Measurements from ENCODE around the gene HYDIN.
A peak's percentile ranks its signal among the peaks of the same experiment; 100 is the strongest.

Gene HYDIN

DNA sequence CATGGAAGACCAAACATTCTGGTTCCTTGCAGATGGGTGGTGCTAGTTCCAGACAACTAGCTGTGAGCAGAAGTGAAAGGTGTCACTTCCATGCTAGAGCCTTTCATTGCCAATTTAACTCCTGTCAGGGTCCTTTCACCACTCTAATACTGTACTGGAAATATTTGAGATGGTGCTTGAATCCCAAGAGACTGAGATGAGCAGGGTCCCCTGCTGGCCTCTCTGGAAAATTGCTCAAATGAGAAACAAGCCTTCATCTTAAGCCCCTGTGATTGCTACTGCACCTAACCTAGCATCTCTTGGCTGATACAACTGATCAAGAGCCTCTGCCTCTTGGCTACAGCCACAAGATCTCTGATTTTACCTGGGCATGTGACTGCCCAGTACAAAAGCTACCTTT is 422.2 kb downstream of the HYDIN start:
- peaks cover 17% of the 10 kb centered on the region for H3K27me3 Mint-ChIP-seq
- H3K4me1 Mint-ChIP-seq, result no peaks in the 10 kb centered on the region
- peaks cover 0 to 7% of the 10 kb centered on the region in 2 donors for H3K9me3 Mint-ChIP-seq
- no peak for ATAC-seq
- no peak overlapping the region for H3K27ac Mint-ChIP-seq
- H3K4me3 Mint-ChIP-seq, result no peak overlapping the region
- DNase-seq, result no peak

DNA sequence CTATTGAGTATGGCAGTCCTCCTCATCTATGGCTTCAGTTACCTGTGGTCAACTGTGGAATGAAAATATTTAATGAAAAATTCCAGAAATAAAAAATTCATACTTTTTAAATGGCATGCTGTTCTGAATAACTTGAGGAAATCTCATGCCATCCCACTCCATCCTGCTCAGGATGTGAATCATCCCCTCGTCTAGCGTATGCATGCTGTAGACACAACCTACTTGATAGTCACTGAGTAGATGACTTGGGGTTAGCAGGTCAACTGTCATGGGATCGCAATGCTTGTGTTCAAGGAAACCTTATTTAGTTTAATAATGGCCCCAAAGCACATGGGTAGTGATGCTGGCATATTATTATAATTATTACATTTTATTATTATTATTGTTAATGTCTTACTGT is 424.7 kb downstream of the HYDIN start:
- Mint-ChIP-seq H3K4me1 (peaks cover 9% of the 10 kb centered on the region), H3K27ac (no peak overlapping the region), H3K4me3 (no peak overlapping the region), H3K9me3 (peaks cover 0 to 12% of the 10 kb centered on the region in 2 donors), H3K27me3 (peaks cover 17% of the 10 kb centered on the region)
- DNase-seq (no peak), ATAC-seq (no peak)

DNA sequence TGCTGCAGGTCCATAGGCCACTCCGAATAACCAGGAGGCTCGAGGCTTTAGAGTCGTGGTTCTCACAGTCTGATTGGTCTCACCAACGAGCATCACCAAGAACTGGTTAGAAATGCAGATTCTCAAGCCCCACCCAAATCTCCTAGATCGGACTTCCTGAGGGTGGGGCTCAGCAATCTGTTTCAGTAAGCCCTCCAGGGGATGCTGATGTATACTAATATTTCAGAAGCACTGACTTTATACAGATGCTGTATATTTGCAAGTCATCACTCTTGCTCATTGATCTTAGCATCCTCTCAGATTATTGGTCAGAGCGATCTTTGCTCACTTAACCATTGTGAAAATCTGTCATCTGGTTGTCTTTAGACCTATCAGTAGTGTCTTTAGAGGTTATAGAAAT is 425.1 kb downstream of the HYDIN start:
- Mint-ChIP-seq H3K9me3 (peaks cover 0 to 12% of the 10 kb centered on the region in 2 donors), H3K4me1 (peaks cover 14% of the 10 kb centered on the region), H3K4me3 (no peak overlapping the region), H3K27me3 (peaks cover 15% of the 10 kb centered on the region), H3K27ac (no peak overlapping the region)
- DNase-seq (no peak), ATAC-seq (no peak)

DNA sequence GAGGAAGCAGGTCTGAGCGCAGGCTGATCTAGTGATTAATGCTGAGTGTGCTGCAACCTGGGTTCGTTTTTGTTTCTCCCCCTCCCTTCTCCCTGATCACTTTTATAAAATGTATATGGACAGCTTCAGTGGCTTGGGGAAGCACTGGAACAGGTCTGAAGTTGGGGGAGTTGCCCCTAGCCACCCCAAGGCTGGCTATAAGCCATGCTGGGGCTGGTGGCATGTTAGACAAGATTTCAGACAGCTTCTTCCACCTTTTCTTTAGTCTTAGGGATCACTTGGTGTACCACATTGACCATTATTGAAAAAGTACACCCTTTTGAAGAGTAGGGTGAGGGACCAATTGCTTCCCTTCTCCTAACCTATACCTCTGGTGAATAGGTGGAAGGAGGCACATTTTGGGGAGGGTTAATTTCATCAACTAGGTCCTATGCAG is 425.8 kb downstream of the HYDIN start:
- H3K4me1 Mint-ChIP-seq, result peaks cover 20% of the 10 kb centered on the region
- no peak for ATAC-seq
- peaks cover 0 to 12% of the 10 kb centered on the region in 2 donors for H3K9me3 Mint-ChIP-seq

DNA sequence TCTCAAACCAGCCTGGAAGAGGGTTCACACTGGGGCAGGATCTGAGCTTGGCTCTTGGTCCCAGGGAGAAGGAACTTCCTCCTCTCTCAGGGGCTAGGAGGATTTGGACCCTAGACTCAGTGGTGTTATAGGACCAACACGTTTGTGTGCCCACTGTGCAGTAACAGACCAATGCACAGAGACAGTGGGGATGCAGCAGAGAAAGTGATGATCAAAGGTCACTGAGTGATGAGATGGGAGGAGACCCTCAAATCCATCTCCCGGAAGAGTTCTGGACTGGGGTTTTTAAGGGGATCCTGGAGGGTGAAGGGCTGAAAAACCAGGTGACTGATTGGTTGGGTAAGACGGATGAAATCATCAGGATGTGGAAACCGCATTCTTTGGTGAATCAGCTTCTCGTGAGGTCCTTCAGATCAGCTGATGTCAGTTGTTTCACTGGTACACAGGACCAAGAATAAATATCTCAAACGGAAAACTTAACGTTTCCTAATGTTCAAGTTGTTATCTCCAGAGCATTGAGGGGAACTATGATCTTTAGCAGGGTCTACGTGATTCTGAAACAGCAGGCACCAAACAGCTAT is 426.3 kb downstream of the HYDIN start:
- Mint-ChIP-seq H3K4me1 (peaks cover 24% of the 10 kb centered on the region), H3K27me3 (peaks cover 8% of the 10 kb centered on the region), H3K4me3 (no peak overlapping the region), H3K27ac (no peak overlapping the region), H3K9me3 (peaks cover 0 to 12% of the 10 kb centered on the region in 2 donors)
- no peak for DNase-seq
- no peak for ATAC-seq

More for the DNA sequence above, 425.8 kb downstream of the HYDIN start:
- no peak overlapping the region for H3K27ac Mint-ChIP-seq
- H3K4me3 Mint-ChIP-seq, result no peak overlapping the region
- DNase-seq, result no peak
- peaks cover 9% of the 10 kb centered on the region for H3K27me3 Mint-ChIP-seq

DNA sequence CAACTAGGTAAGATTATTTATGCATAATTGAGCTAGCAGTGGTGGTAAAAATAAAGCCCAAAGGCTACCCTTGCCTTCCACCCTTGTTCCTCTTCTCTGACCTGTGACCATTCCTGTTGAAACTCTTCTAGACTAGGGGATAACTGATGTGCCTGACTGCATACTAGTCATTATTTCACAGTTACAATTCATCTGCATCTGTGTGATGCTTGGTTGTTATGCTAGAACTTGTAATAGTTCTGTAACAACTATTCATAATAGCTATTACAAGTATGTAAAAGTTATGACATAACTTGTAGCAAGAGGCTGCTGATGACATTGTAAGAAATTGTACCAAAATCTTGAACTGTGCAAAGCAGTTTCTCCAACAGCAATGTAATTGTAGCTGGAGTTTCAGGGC is 427.2 kb downstream of the HYDIN start:
- H3K27ac Mint-ChIP-seq, result no peak overlapping the region
- no peak for DNase-seq
- peaks cover 31% of the 10 kb centered on the region for H3K4me1 Mint-ChIP-seq
- no peak for ATAC-seq
- H3K27me3 Mint-ChIP-seq, result peaks cover 8% of the 10 kb centered on the region
- peaks cover 0 to 12% of the 10 kb centered on the region in 2 donors for H3K9me3 Mint-ChIP-seq
- no peak overlapping the region for H3K4me3 Mint-ChIP-seq

DNA sequence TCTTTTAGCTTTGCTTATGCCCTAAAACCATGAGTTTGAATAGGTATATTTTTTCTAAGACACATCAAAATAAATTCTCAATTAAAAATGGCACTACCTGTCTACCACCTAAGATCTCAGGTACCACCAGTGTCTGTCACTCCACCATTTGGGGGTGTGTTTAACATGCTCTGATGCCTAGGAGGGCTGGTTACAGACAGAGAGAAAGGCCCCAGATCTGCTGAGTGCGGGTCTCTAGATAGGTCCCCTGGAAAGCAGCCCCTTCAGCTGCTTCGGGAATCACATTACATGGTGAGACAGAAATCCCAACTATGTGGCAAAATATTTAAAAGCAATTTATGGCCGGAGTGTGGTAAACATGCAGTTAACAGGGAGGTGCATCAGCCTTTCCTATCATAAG is 428.9 kb downstream of the HYDIN start:
- ATAC-seq (no peak), DNase-seq (no peak)
- Mint-ChIP-seq H3K27ac (no peak overlapping the region), H3K9me3 (peaks cover 0 to 12% of the 10 kb centered on the region in 2 donors), H3K27me3 (no peaks in the 10 kb centered on the region), H3K4me3 (peak overlapping the region; percentile 95 to 97), H3K4me1 (peaks cover 39% of the 10 kb centered on the region)

DNA sequence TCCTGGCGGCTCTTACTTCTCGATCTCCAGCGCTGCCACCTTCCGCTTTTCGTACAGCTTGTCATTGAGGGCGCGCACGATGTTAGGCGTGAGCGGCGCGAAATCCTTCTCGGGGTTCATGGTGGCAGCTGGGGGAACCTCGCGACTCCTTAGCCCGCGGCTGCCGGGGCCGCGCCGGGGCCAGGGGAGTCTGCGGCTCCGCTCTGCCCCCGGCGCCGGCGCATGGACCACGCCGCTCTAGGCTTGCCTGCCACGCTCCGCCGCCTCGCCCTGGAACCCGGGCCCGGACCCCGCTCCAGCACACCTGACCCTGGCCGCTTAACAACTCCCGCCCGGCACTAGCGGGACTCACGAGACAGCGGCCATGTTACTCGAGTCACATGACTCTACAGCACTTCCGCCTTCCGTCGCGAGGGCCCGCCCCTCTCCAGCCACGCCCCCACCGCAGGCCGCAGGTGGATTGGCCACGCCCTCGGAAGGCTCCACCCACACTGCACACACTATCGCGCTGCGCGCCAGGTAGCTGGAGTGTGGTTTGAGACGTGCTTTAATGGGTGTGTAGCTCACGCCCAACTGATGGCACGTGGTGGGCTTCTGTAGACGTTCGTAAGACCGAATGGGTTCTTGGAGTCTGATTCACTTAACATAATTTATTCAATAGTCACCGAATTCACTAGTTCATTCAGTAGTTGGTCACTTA is 429.6 kb downstream of the HYDIN start, which contains the start of gene VAC14:
TSS of gene VAC14 (minus strand) at position 378 of the 700 bp plus-strand sequence. CDS start at position 120, 258 bp downstream.
- H3K27me3 Mint-ChIP-seq, result no peaks in the 10 kb centered on the region
- DNase-seq (peak; percentile 96 to 97), ATAC-seq (peak; percentile 96)
- peak within 1 kb of the TSS; percentile 96 to 98 for H3K27ac Mint-ChIP-seq
- H3K9me3 Mint-ChIP-seq, result peaks cover 0 to 12% of the 10 kb centered on the region in 2 donors
- peak within 1 kb of the TSS; percentile 95 to 97 for H3K4me3 Mint-ChIP-seq
- H3K4me1 Mint-ChIP-seq, result peaks cover 39% of the 10 kb centered on the region

DNA sequence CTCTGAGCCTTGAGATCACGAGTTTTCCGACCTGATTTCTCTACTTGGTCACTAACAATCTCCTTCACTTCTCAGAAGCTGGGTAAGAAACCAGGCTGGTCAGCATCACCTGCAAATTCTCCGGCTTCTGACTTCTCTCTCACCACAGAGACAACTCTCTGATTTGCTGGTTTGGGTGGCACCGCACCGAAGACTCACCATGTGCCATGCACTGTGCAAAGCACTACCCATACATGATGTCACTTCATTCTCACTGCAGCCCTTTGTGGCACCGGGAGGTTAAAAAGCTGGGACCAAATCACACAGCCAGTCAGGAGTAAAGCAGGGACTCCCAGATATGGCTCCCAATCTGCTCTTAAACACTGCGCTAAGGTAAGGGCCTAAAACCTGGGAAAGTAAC is 430.2 kb downstream of the HYDIN start:
- Mint-ChIP-seq H3K9me3 (peaks cover 0 to 12% of the 10 kb centered on the region in 2 donors), H3K4me3 (peak overlapping the region; percentile 95 to 97), H3K27ac (peak overlapping the region; percentile 88 to 98), H3K4me1 (peaks cover 39% of the 10 kb centered on the region), H3K27me3 (no peaks in the 10 kb centered on the region)
- ATAC-seq (peak; percentile 23), DNase-seq (no peak)

DNA sequence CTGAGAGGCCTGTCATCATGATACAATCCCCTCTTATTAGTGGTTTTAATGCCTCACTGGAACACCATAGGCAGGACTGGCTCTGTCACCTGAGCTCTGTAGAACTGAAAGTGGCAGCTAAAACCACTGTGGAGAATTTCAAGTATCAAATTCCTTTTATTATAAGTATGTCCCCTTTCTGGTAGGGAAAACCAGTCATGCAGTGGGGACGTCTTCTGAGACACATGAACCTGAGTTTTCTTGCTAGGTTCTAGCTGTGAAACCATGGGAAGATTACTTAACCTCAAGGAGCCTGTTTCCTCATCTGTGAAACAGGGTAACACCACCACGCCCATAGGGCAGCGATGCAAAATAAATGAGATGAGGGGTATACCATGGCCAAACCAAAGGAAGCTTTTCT is 434.2 kb downstream of the HYDIN start:
- H3K9me3 Mint-ChIP-seq, result no peaks in the 10 kb centered on the region
- ATAC-seq (no peak), DNase-seq (no peak)
- H3K4me3 Mint-ChIP-seq, result no peak overlapping the region
- H3K27me3 Mint-ChIP-seq, result no peaks in the 10 kb centered on the region
- H3K4me1 Mint-ChIP-seq, result peaks cover 34% of the 10 kb centered on the region
- no peak overlapping the region for H3K27ac Mint-ChIP-seq

DNA sequence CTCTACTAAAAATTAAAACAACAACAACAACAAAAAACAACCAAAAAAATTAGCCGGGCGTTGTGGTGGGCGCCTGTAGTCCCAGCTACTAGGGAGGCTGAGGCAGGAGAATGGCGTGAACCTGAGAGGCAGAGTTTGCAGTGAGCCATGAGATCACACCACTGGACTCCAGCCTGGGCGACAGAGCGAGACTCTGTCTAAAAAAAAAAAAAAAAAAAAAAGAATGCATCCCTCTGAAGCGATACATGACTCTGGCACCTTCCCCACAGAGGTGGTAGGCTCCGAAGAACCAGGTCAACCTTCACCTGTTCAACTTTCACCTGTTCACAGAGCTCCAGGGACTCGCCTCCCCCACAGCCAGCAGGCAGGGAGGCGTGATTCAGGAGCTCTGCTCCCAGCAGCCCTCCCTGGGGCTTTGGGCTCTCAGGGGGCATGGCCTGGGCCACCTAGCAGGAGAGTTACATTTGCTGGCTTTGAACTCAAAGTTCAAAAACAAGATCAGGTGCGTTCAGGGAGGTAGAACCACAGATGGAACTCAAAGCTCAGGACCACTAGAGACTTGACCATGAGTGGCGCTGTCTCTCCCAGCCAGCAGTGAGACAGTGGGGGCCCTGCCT is 435.1 kb downstream of the HYDIN start:
- peaks cover 30% of the 10 kb centered on the region for H3K4me1 Mint-ChIP-seq

DNA sequence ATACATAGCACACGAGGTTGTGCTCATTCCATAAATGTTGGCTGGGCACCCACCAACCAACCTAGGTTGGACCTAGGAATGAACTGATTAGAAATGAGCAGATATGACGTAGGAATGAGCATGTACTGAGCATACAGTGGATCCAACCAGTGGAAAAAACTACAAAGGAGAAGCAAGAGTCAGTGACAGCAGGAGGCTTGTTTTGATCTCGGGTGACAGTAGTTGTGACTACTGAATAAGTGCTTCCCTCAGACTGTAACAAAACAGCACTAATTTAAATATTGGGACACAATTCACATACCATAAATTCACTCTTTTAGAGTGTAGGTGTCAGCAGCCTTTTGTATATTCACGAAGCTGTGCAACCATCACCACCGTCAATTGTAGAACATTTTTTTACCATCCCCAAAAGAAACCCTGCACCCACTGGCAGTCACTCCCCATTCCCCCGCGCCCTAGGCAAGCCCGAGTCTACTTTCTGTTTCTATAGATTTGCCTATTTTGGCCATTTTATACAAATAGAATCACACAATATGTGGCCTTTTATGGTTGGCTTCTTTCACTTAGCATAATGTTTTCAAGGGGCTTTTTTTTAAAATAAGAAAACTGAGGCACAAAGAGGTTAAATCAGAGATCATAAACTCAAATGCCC is 436.5 kb downstream of the HYDIN start:
- DNase-seq (no peak), ATAC-seq (no peak)
- Mint-ChIP-seq H3K4me1 (peaks cover 25% of the 10 kb centered on the region), H3K27me3 (no peaks in the 10 kb centered on the region), H3K4me3 (no peak overlapping the region), H3K27ac (no peak overlapping the region), H3K9me3 (no peaks in the 10 kb centered on the region)

More for the DNA sequence above, 435.1 kb downstream of the HYDIN start:
- H3K27ac Mint-ChIP-seq, result no peak overlapping the region
- ATAC-seq, result no peak
- H3K9me3 Mint-ChIP-seq, result no peaks in the 10 kb centered on the region
- no peak overlapping the region for H3K4me3 Mint-ChIP-seq
- no peak for DNase-seq
- H3K27me3 Mint-ChIP-seq, result no peaks in the 10 kb centered on the region

DNA sequence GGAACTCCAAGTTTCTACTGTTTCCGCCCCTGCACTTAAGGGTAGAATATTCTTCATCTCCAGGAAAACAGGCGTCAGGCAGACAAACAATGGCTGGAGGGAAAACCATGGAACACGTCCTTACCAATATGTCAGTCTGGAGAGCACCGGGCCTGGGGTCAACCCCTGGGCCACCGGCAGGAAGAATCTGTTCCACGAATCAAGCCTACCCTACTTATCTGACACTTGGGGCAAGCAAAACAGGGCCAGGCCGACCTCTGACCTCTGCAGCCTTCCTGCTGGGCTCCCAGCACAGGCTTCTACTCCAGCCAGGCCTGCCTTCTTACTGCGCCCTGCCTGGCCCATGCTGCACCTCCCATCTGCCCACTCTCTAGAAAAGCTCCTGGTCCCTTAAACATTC is 439.7 kb downstream of the HYDIN start:
- DNase-seq (no peak), ATAC-seq (no peak)
- H3K4me1 Mint-ChIP-seq, result peaks cover 13% of the 10 kb centered on the region
- peak overlapping the region; percentile 1 to 35 for H3K27ac Mint-ChIP-seq
- no peak overlapping the region for H3K4me3 Mint-ChIP-seq
- no peaks in the 10 kb centered on the region for H3K27me3 Mint-ChIP-seq
- no peaks in the 10 kb centered on the region for H3K9me3 Mint-ChIP-seq

DNA sequence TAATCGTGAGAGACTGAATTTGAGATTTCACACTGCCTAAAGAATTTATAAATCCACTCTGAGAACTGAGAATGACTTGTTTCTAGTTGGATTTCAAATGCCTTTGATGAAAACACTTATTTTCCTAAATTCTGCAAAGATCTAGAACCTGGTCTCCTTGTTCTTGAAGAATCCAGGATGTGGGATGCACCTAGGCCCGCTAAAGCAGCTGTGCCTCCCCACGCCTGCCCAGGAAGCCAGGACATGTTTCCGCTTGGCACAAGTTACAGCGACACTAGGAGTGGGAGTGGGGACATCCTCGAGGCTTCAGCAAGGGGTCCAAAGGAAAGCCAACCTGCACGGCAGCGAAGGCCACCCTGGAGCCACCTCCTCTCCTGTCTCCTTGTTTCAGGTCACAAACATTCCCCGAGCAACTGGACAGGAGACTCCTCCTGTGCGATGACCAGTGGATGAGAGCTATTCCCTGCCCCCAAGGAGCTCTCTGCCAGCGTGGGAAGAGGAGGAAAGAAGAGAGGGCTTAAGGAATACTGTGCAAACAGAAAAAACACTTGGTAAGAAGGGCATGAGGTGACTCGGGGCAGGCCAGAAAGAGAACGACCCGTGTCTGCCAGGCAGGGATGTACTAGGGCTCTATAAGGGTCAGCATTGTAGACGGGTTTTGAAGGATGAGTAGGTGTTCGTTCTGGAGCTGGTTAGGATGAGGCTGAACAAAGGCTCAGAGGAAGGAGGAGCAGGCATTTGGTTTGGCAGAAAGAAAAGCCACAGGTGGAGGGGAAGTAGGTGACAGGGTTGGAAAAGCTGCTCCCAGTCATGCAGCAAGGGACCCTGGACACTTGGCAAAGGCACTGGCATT is 440.7 kb downstream of the HYDIN start:
- peak overlapping the region; percentile 75 to 76 for H3K27ac Mint-ChIP-seq
- DNase-seq (no peak), ATAC-seq (no peak)
- H3K4me3 Mint-ChIP-seq, result no peak overlapping the region
- peaks cover 13% of the 10 kb centered on the region for H3K4me1 Mint-ChIP-seq
- no peaks in the 10 kb centered on the region for H3K27me3 Mint-ChIP-seq
- no peaks in the 10 kb centered on the region for H3K9me3 Mint-ChIP-seq
